ENCODE results near the gene RELN. TPM values are rescaled to one million over a fixed set of nuclear protein-coding genes. Genes with fewer than 3 reads are reported as not detected.
A peak's percentile ranks its signal among the peaks of the same experiment; 100 is the strongest.

Gene RELN
- total and polyA plus RNA-seq, 9 of the 15 experiments (the other 6 are each of a cell fraction or from before 2014, with no cell fraction given), result 12.9 to 43.2 (median 18.1) TPM

GRCh38 chr7:103735377-103735776, 254.1 kb downstream of the RELN start:
- no peaks in the 10 kb centered on the region for H3K36me3 ChIP-seq (ENCODE audit: control insufficient read depth, insufficient read depth, low read length)
- no peaks in the 10 kb centered on the region for H3K27me3 ChIP-seq (ENCODE audit: control insufficient read depth in 2 of 2, insufficient read depth in 2 of 2, low read length in 2 of 2)
- FAIRE-seq, result no peak
- in situ Hi-C loops (cut with MboI) (no loop called here), intact Hi-C loops (cut with micrococcal nuclease) (no loop called here)
- H3K79me2 ChIP-seq (ENCODE audit: control insufficient read depth, insufficient read depth, low read length), result no peaks in the 10 kb centered on the region
- H4K20me1 ChIP-seq (replicated peaks; ENCODE audit: control insufficient read depth, insufficient read depth, low read length), result no peaks in the 10 kb centered on the region
- no peak overlapping the region for H3K27ac ChIP-seq (ENCODE audit: extremely low read depth, low read depth, low read length)
- no peak for DNase-seq (ENCODE audit: extremely low read depth in 1 of 4, low spot score in 3 of 4)
- H3K9me3 ChIP-seq (replicated peaks; ENCODE audit: control insufficient read depth, insufficient read depth, low read depth, low read length), result no peaks in the 10 kb centered on the region
- no peak overlapping the region for H3K9ac ChIP-seq (ENCODE audit: insufficient read depth in 1 of 2, low read depth in 2 of 2, low read length in 2 of 2)
- WGBS (ENCODE audit: insufficient coverage, low coverage, missing lambda C conversion rate), result 27% methylated on average over 1 of the region's 1 CpG
- BruUV-seq (replicated peaks), result no TSS peak
- no peak overlapping the region for H2AFZ ChIP-seq (ENCODE audit: low read depth, low read length)
- H3K4me2 ChIP-seq (ENCODE audit: insufficient read depth, low read length), result no peak overlapping the region
- no peaks in the 10 kb centered on the region for H3K9me1 ChIP-seq (ENCODE audit: control insufficient read depth, insufficient read depth, low read length)
- ChIA-PET CTCF (ENCODE audit: low intra/inter-chr PET ratio) (interaction anchor here (0.6 kb wide), 1 partner anchor 1052 kb away, joined by 4 read pairs; no protein-coding TSS in a partner anchor), POLR2A (interaction anchor here (0.8 kb wide), 1 partner anchor 37 kb away, joined by 3 read pairs; no protein-coding TSS in a partner anchor)
- no peak overlapping the region for H3K4me3 ChIP-seq
- no peaks in the 10 kb centered on the region for H3K4me1 ChIP-seq (replicated peaks in 1 of 2; ENCODE audit: control insufficient read depth in 2 of 2, insufficient read depth in 2 of 2, low read length in 2 of 2)
- no peak; the same call in 2 of the 3 replicates for ATAC-seq
- TF ChIP-seq ZNF584 (CRISPR knock-in tag; IDR thresholded peaks at IDR 0.05; ENCODE audit: low read depth) (no peak), WHSC1 (IDR thresholded peaks at IDR 0.05; ENCODE audit: low read length) (no peak), ZBTB33 (CRISPR knock-in tag; IDR thresholded peaks at IDR 0.05) (no peak), JUNB (CRISPR knock-in tag; conservative IDR thresholded peaks at IDR 0.05) (peak; percentile 86), XRCC4 (IDR thresholded peaks at IDR 0.05; ENCODE audit: extremely low read depth, insufficient read depth, insufficient read length) (no peak), MEIS2 (IDR thresholded peaks at IDR 0.05; ENCODE audit: partially characterized antibody) (peak; percentile 61), TCF3 (CRISPR knock-in tag; IDR thresholded peaks at IDR 0.05) (no peak), MTA3 (IDR thresholded peaks at IDR 0.05; ENCODE audit: borderline replicate concordance) (no peak), SAP30 (IDR thresholded peaks at IDR 0.05; ENCODE audit: borderline replicate concordance, insufficient read depth, low read depth, low read length, poor library complexity, severe bottlenecking) (no peak), ZBTB8A (IDR thresholded peaks at IDR 0.05; ENCODE audit: partially characterized antibody) (no peak), PRMT5 (CRISPR knock-in tag; IDR thresholded peaks at IDR 0.05) (no peak), ILK (tag; IDR thresholded peaks at IDR 0.05; ENCODE audit: borderline replicate concordance, low read depth) (no peak), PHF8 (IDR thresholded peaks at IDR 0.05; ENCODE audit: borderline replicate concordance, low read length) (no peak), ZNF212 (CRISPR knock-in tag; IDR thresholded peaks at IDR 0.05) (no peak), NFRKB (IDR thresholded peaks at IDR 0.05; ENCODE audit: low read depth) (no peak), JUND (IDR thresholded peaks at IDR 0.05; ENCODE audit: borderline replicate concordance, low read depth, low read length) (peak; percentile 40; the same call in 1 of the 2 replicates), JUND (tag; IDR thresholded peaks at IDR 0.05; ENCODE audit: borderline replicate concordance, low read depth, low read length) (peak; percentile 39; the same call in 1 of the 3 replicates), NFYB (IDR thresholded peaks at IDR 0.05; ENCODE audit: extremely low read depth, insufficient read length) (no peak), L3MBTL2 (IDR thresholded peaks at IDR 0.05) (no peak), ATF7 (IDR thresholded peaks at IDR 0.05) (peak; percentile 49; the same call in 1 of the 2 replicates), E4F1 (CRISPR knock-in tag; IDR thresholded peaks at IDR 0.05; ENCODE audit: borderline replicate concordance) (no peak)
